Fibroblast of villous mesenchyme (primary cell): ENCODE data around the gene UCKL1. TPM values are rescaled to one million over a fixed set of nuclear protein-coding genes. Genes with fewer than 3 reads are reported as not detected.

Experiments used
- DNase-seq: peaks from one replicate; pipeline ENCODE4 v3.0.0-alpha.2; 2010; ENCODE audit warnings: low read depth
- H3K4me3 ChIP-seq: 2 replicates; pipeline ENCODE4 v1.5.1; 2011; ENCODE audit warnings: low read depth, mild to moderate bottlenecking, low read length
- total RNA-seq: library from RNA; depleted of rRNA; stranded (reverse); fragments of >200 nt; gene quantifications from 2 replicates; pipeline ENCODE4 v1.2.3, GENCODE V29; 2012
- TF ChIP-seq, protein P1 (sequence below): IDR thresholded peaks from 2 replicates; pipeline ENCODE4 v1.5.1; 2012; ENCODE audit warnings: low read depth, mild to moderate bottlenecking, low read length; ENCODE audit not compliant: insufficient read depth

UCKL1 gene
- 20.9 and 25.0 TPM in 2 replicates for total RNA-seq

DNA sequence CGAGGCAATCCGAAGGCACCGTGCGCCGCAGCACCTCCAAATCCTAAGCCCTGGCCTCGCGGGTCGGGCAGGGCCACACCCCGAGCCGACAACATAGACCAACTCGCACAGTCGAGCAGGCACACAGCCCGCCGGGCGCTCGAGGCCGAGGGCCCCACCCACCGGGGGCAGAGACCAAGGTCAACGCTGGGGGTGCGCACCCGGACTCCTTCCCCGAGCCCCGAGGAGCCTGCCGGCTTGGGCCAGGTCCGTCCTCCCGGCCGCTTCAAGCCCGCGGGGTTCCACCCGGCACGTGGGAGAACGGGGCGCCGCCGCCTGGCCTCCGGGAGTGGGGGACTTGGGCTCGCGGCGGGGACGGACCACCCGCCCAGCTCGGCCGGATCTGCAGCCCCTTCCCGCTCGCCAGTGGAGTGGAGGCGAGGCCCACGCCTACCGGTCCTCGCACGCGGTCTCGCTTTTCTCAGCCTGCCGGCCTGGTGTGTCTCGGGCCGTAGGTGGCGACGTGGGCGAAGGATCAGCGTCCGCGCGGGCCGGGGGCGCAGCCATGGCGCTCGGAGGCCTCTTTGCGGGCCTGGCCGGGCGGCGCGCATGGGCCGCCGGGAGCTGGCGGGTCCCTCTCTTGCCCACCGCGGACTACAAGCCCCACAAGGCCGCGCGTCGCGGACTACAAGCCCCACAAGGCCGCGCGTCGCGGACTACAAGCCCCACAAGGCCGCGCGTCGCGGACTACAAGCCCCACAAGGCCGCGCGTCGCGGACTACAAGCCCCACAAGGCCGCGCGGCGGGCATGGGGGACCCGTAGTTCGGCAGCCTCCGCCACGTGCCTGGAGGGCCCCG is at the start of gene UCKL1:
Gene UCKL1, minus strand, starts transcription at position 590 of the 837 bp plus-strand sequence. Its CDS starts 44 bp downstream, at position 546.
- DNase-seq: peak; percentile 93
- H3K4me3 ChIP-seq: peak within 1 kb of the TSS; percentile 83
- TF ChIP-seq, protein P1, sequence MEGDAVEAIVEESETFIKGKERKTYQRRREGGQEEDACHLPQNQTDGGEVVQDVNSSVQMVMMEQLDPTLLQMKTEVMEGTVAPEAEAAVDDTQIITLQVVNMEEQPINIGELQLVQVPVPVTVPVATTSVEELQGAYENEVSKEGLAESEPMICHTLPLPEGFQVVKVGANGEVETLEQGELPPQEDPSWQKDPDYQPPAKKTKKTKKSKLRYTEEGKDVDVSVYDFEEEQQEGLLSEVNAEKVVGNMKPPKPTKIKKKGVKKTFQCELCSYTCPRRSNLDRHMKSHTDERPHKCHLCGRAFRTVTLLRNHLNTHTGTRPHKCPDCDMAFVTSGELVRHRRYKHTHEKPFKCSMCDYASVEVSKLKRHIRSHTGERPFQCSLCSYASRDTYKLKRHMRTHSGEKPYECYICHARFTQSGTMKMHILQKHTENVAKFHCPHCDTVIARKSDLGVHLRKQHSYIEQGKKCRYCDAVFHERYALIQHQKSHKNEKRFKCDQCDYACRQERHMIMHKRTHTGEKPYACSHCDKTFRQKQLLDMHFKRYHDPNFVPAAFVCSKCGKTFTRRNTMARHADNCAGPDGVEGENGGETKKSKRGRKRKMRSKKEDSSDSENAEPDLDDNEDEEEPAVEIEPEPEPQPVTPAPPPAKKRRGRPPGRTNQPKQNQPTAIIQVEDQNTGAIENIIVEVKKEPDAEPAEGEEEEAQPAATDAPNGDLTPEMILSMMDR: no peak

DNA sequence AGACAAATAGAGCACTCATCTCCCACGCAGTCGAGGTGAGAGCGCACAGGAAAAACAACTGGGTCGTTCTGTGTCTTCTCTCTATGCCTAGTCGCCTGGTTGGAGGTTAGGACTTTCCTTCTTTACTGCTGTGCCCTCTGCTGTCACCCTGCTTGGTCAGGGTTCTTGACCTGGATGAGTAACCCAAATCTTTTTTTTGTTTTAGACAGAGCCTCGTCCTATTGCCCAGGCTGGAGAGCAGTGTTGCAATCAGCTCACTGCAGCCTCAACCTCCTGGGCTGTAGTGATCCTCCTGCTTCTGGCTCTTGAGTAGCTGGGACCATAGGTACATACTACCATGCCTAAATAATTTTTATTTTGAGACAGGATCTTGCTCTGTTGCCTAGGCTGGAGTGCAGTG is 49.2 kb upstream of the UCKL1 start:
- TF ChIP-seq, protein P1: no peak
- H3K4me3 ChIP-seq: no peak overlapping the region
- DNase-seq: peak; percentile 62

DNA sequence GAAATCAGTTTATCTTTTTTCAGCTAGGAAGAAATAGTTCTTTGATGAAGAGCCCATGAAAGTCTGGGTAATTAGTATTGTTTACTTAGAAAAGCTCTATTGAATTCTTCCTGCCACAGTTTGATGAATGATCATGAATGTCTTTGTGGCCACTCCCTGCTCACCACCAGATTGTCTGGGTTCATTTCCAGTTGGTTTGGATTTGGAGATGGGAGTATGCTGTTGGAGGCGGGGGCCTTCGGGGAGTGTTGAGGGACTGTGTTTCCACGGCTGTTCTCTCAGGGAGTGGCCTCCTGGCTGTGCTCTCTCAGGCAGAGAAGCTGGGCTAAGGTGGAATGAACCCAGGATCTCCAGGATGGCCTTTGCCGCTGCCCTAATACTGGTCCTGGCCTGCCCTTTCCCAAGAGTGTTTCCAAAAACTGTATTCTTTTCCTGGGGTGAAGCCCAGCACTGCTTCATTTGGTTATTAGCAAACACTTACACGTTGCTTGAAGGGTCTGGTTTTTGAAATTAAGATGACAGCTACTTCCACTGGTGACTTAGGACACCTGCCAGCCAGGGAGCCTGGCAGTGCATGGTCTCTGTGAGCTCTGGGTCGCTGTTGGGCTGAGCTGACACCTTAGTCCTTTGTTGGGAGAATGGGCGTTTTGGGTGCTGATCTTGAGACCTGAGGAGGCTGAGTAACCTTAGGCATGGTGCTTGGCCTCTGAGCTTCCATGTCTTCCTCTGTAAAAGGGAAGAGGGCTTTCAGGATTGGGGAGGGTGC is 47.9 kb upstream of the UCKL1 start:
- TF ChIP-seq, protein P1: no peak
- DNase-seq: peak; percentile 38
- no peak overlapping the region for H3K4me3 ChIP-seq

DNA sequence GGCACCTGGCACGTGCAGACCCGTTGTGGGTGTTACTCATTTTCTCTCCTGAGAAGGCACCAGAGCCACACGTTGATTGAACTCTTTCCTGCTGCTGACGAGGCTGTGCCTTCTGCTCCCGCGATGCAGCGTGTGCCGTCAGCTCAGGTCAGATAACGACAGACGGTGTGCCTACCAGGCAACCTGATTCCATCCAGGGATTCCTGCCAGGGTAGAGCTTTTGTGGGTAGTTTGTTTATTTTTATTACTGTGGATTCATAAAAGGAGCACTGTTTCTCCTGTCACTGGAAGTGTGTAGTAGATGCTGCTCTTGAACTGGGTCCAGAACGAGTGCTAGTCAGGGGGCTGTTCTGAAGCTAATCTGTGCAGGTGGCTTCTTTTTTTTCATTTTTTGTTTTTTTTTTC is 45.4 kb upstream of the UCKL1 start:
- TF ChIP-seq, protein P1: no peak
- H3K4me3 ChIP-seq: no peak overlapping the region
- DNase-seq: no peak

DNA sequence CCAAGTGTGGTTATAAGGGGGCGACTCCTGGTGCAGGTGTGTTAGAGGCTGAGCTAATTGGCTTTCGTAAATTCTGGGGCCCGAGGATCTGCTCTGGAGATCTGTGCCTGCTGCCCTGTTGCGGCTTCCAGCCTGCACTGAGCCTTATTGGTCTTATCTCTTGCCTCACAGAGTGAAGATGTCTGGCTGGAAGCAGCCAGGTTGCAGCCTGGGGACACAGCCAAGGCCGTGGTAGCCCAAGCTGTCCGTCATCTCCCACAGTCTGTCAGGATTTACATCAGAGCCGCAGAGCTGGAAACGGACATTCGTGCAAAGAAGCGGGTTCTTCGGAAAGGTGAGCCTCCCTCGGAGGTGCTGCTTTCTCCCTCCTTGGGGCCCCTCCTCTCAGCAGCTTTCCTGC is 44.7 kb upstream of the UCKL1 start:
- no peak overlapping the region for H3K4me3 ChIP-seq
- TF ChIP-seq, protein P1: no peak
- DNase-seq: no peak

DNA sequence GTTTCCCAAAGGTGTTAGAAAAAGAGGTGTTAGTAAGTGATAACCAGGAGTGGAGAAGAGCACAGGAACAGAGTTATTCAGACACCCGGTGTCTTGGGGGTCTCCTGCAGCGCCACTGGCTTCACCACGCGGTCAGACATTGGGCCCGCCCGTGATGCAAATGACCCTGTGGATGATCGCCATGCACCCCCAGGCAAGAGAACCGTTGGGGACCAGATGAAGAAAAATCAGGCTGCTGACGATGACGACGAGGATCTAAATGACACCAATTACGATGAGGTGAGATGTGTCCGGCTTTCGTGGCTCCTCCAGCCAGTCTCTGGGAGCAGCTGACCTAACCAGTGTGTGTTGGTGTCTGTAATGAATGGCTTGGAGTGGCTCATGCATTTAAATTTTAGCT is 26.7 kb upstream of the UCKL1 start:
- H3K4me3 ChIP-seq: no peak overlapping the region
- TF ChIP-seq, protein P1: no peak
- DNase-seq: no peak
